Measurements from ENCODE around the gene APBA2. TPM values are rescaled to one million over a fixed set of nuclear protein-coding genes. Genes with fewer than 3 reads are reported as not detected.

APBA2 gene
- total and polyA plus RNA-seq, 11 donors = 0.16 to 1.3 (median 0.40) TPM; not detected in 2

GRCh38 chr15:28931828-28932227 lies 46.1 kb downstream of the APBA2 start:
- Histone ChIP-seq H3K27me3 (no peaks in the 10 kb centered on the region), H3K9me3 (peaks cover 0 to 5% (median 0%) of the 10 kb centered on the region in 12 donors), H3K27ac (no peak overlapping the region), H3K36me3 (no peaks in the 10 kb centered on the region), H3K4me1 (no peaks in the 10 kb centered on the region), H3K4me3 (no peak overlapping the region)
- WGBS, 4 donors = 80 to 91% (median 89%) methylated on average over 3 to 4 of the region's 4 CpGs
- no peak for TF ChIP-seq POLR2A (IDR thresholded peaks at IDR 0.05)
- no peak for TF ChIP-seq CTCF (IDR thresholded peaks at IDR 0.05)
- DNase-seq = no peak
- intact Hi-C loops (cut with DNase I) = no loop called here
- no peak for ATAC-seq

- DNase-seq (no peak), ATAC-seq (no peak)
- H3K4me1 ChIP-seq = no peaks in the 10 kb centered on the region
- TF ChIP-seq CTCF (IDR thresholded peaks at IDR 0.05) = no peak
- TF ChIP-seq POLR2A (IDR thresholded peaks at IDR 0.05) = no peak
- H3K4me3 ChIP-seq = no peak overlapping the region
- H3K27me3 ChIP-seq = no peaks in the 10 kb centered on the region
- H3K27ac ChIP-seq = no peak overlapping the region
- WGBS, 4 donors = 62 to 93% (median 80%) methylated on average over 2 to 4 of the region's 4 CpGs
- H3K9me3 ChIP-seq = peaks cover 0 to 5% (median 0%) of the 10 kb centered on the region in 12 donors
- intact Hi-C loops (cut with DNase I) = no loop called here
- H3K36me3 ChIP-seq = no peaks in the 10 kb centered on the region
Measured at GRCh38 chr15:28932361-28932760, 46.6 kb downstream of the APBA2 start.

- ATAC-seq (no peak), DNase-seq (no peak)
- Histone ChIP-seq H3K4me1 (no peaks in the 10 kb centered on the region), H3K27me3 (no peaks in the 10 kb centered on the region), H3K36me3 (no peaks in the 10 kb centered on the region), H3K27ac (no peak overlapping the region), H3K9me3 (peaks cover 0 to 5% (median 0%) of the 10 kb centered on the region in 12 donors), H3K4me3 (no peak overlapping the region)
- TF ChIP-seq CTCF (IDR thresholded peaks at IDR 0.05) (no peak), POLR2A (IDR thresholded peaks at IDR 0.05) (no peak)
- WGBS, 4 donors = 51 to 68% (median 63%) methylated on average over 8 to 9 of the region's 9 CpGs
- intact Hi-C loops (cut with DNase I) = no loop called here
Measured at GRCh38 chr15:28933710-28934445, 48.1 kb downstream of the APBA2 start.

GRCh38 chr15:28934645-28935044 lies 48.9 kb downstream of the APBA2 start:
- Histone ChIP-seq H3K27me3 (no peaks in the 10 kb centered on the region), H3K4me3 (no peak overlapping the region), H3K4me1 (no peaks in the 10 kb centered on the region), H3K9me3 (peaks cover 0 to 5% (median 0%) of the 10 kb centered on the region in 12 donors), H3K36me3 (no peaks in the 10 kb centered on the region), H3K27ac (no peak overlapping the region)
- ATAC-seq (no peak), DNase-seq (no peak)
- TF ChIP-seq CTCF (IDR thresholded peaks at IDR 0.05) (no peak), POLR2A (IDR thresholded peaks at IDR 0.05) (no peak)
- intact Hi-C loops (cut with DNase I) = no loop called here
- WGBS, 4 donors = 87 to 91% (median 89%) methylated on average over 5 to 6 of the region's 6 CpGs

Measured in heart left ventricle (tissue), 16 donors.